Measurements from ENCODE around the gene PUDP. TPM values are rescaled to one million over a fixed set of nuclear protein-coding genes. Genes with fewer than 3 reads are reported as not detected.

PUDP gene
- total and polyA plus RNA-seq, 2 donors: 7.9 to 18.8 TPM

GRCh38 chrX:7143941-7144525 lies 3.9 kb downstream of the PUDP start:
- WGBS: 95% methylated on average over 8 of the region's 8 CpGs
- peaks cover 0 to 31% of the 10 kb centered on the region in 2 donors for H3K36me3 ChIP-seq (ENCODE audit: control insufficient read depth in 2 of 2, insufficient read depth in 2 of 2, low read length in 1 of 2)
- DNase-seq (ENCODE audit: low read depth in 6 of 9, low spot score in 9 of 9): no peak
- H3K4me3 ChIP-seq (ENCODE audit: low read length in 2 of 2): no peak overlapping the region
- peaks cover 0 to 28% of the 10 kb centered on the region in 2 donors for H3K4me1 ChIP-seq (ENCODE audit: control insufficient read depth in 2 of 2, insufficient read depth in 2 of 2, low read length in 2 of 2)
- H3K27me3 ChIP-seq (ENCODE audit: control insufficient read depth in 2 of 2, insufficient read depth in 1 of 2, low read length in 1 of 2): no peaks in the 10 kb centered on the region
- no peaks in the 10 kb centered on the region for H3K9me3 ChIP-seq (ENCODE audit: control insufficient read depth in 2 of 2, insufficient read depth in 1 of 2, low read length in 1 of 2)
- H3K27ac ChIP-seq (ENCODE audit: low read depth in 1 of 2, low read length in 1 of 2): no peak overlapping the region

DNA sequence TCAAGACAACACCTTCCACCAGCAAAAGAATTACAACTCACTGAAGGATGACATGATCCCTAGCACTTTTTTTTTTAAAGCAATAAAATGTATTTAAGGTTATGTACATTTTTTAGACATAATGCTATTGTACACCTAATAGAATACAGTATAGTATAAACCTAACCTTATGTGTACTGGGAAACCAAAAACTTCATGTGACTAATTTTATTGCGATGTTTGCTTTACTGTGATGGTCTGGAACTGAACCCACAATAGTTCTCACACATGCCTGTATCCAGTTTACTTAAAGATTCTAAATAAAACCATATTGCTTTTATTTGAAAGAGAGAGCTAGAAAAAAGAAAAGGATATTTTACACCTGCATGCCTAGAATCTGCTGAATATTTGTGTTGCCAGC lies 4.9 kb downstream of the PUDP start:
- no peak for DNase-seq (ENCODE audit: low read depth in 6 of 9, low spot score in 9 of 9)
- Histone ChIP-seq H3K4me3 (ENCODE audit: low read length in 2 of 2) (no peak overlapping the region), H3K36me3 (ENCODE audit: control insufficient read depth in 2 of 2, insufficient read depth in 2 of 2, low read length in 1 of 2) (peaks cover 0 to 31% of the 10 kb centered on the region in 2 donors), H3K27ac (ENCODE audit: low read depth in 1 of 2, low read length in 1 of 2) (no peak overlapping the region), H3K4me1 (ENCODE audit: control insufficient read depth in 2 of 2, insufficient read depth in 2 of 2, low read length in 2 of 2) (peaks cover 0 to 26% of the 10 kb centered on the region in 2 donors), H3K9me3 (ENCODE audit: control insufficient read depth in 2 of 2, insufficient read depth in 1 of 2, low read length in 1 of 2) (no peaks in the 10 kb centered on the region), H3K27me3 (ENCODE audit: control insufficient read depth in 2 of 2, insufficient read depth in 1 of 2, low read length in 1 of 2) (no peaks in the 10 kb centered on the region)
- 98% methylated on average over 1 of the region's 1 CpG for WGBS

DNA sequence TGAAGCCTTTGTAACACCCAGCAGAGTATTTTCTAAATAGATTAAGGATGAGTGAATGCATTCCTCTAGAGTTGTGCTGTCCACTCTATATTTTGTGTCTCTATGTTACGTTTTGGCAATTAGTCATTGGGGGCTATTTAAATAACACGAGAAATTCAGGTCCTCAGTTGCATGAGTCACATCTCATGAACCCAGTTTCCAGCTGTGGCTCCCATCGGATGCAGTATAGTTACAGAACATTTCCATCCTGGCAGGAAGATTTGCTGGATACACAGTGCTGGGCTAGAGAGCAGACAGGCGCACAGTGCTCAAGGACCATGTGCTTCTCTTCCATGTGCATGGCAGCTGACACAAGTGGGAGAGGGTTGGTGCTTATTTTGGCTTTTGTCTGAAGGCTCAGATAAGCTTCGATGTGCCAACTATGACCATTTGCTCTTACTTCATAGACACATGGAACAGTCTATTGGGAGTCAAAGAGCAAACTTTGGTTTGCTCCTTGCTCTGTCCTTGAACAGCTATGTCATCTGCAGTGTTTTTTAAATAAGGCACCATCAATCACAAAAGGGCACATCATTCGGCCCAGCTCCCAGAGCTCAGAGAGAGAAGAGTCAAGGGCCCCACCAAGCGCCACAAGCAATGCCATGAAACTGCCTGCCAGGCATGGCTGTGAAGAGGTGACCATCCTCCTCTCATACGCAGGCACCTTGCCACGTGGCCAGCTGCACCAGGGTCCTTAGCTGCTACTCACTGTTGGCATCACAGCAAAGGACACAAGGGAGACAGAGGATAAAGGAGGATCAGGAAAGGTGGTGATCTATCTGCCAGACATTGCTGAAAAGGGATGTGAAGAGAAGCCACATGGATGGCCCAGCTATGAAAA lies 8.5 kb downstream of the PUDP start:
- 97% methylated on average over 9 of the region's 9 CpGs for WGBS

GRCh38 chrX:7134981-7135380 lies 13.0 kb downstream of the PUDP start:
- H3K4me3 ChIP-seq (ENCODE audit: low read length in 2 of 2): no peak overlapping the region
- no peak for DNase-seq (ENCODE audit: low read depth in 6 of 9, low spot score in 9 of 9)
- 99% methylated on average over 2 of the region's 2 CpGs for WGBS

More for the DNA sequence above, 8.5 kb downstream of the PUDP start:
- H3K4me1 ChIP-seq (ENCODE audit: control insufficient read depth in 2 of 2, insufficient read depth in 2 of 2, low read length in 2 of 2): peaks cover 0 to 29% of the 10 kb centered on the region in 2 donors
- H3K27ac ChIP-seq (ENCODE audit: low read depth in 1 of 2, low read length in 1 of 2): no peak overlapping the region
- H3K27me3 ChIP-seq (ENCODE audit: control insufficient read depth in 2 of 2, insufficient read depth in 1 of 2, low read length in 1 of 2): no peaks in the 10 kb centered on the region
- H3K9me3 ChIP-seq (ENCODE audit: control insufficient read depth in 2 of 2, insufficient read depth in 1 of 2, low read length in 1 of 2): no peaks in the 10 kb centered on the region
- no peak for DNase-seq (ENCODE audit: low read depth in 6 of 9, low spot score in 9 of 9)
- peaks cover 0 to 31% of the 10 kb centered on the region in 2 donors for H3K36me3 ChIP-seq (ENCODE audit: control insufficient read depth in 2 of 2, insufficient read depth in 2 of 2, low read length in 1 of 2)
- H3K4me3 ChIP-seq (ENCODE audit: low read length in 2 of 2): no peak overlapping the region

DNA sequence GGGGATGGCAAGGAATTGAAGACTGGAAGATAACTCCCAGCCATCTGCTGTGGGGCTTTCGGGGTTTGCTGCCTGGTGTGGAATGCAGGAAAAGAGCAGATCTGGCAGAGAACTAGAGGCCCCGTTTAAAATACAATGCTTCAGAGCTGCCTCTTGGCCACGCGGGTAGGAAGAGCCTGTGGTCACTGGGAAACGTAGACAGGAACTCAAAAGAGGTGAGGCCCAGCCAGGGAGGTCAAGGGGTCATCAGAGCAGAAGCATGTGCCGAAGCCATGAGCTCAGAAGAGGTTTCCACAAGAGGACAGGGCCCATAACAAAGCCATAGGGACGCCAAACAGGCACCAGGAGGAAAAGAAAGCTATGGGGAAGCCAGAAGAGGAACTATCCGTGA lies 14.9 kb downstream of the PUDP start:
- Histone ChIP-seq H3K4me1 (ENCODE audit: control insufficient read depth in 2 of 2, insufficient read depth in 2 of 2, low read length in 2 of 2) (peaks cover 6 to 43% of the 10 kb centered on the region in 2 donors), H3K9me3 (ENCODE audit: control insufficient read depth in 2 of 2, insufficient read depth in 1 of 2, low read length in 1 of 2) (no peaks in the 10 kb centered on the region), H3K27me3 (ENCODE audit: control insufficient read depth in 2 of 2, insufficient read depth in 1 of 2, low read length in 1 of 2) (no peaks in the 10 kb centered on the region), H3K27ac (ENCODE audit: low read depth in 1 of 2, low read length in 1 of 2) (peak overlapping the region in 1 of 2 donors; percentile 80), H3K36me3 (ENCODE audit: control insufficient read depth in 2 of 2, insufficient read depth in 2 of 2, low read length in 1 of 2) (peaks cover 0 to 18% of the 10 kb centered on the region in 2 donors), H3K4me3 (ENCODE audit: low read length in 2 of 2) (no peak overlapping the region)
- 67% methylated on average over 8 of the region's 8 CpGs for WGBS
- no peak for DNase-seq (ENCODE audit: low read depth in 6 of 9, low spot score in 9 of 9)

More at GRCh38 chrX:7134981-7135380, 13.0 kb downstream of the PUDP start:
- H3K4me1 ChIP-seq (ENCODE audit: control insufficient read depth in 2 of 2, insufficient read depth in 2 of 2, low read length in 2 of 2): peaks cover 6 to 44% of the 10 kb centered on the region in 2 donors
- no peak overlapping the region for H3K27ac ChIP-seq (ENCODE audit: low read depth in 1 of 2, low read length in 1 of 2)
- H3K36me3 ChIP-seq (ENCODE audit: control insufficient read depth in 2 of 2, insufficient read depth in 2 of 2, low read length in 1 of 2): peaks cover 0 to 16% of the 10 kb centered on the region in 2 donors
- no peaks in the 10 kb centered on the region for H3K9me3 ChIP-seq (ENCODE audit: control insufficient read depth in 2 of 2, insufficient read depth in 1 of 2, low read length in 1 of 2)
- no peaks in the 10 kb centered on the region for H3K27me3 ChIP-seq (ENCODE audit: control insufficient read depth in 2 of 2, insufficient read depth in 1 of 2, low read length in 1 of 2)

GRCh38 chrX:7132335-7133049 lies 15.5 kb downstream of the PUDP start:
- DNase-seq (ENCODE audit: low read depth in 6 of 9, low spot score in 9 of 9): peak in 2 of 9 donors; percentile 44 to 75
- WGBS: 78% methylated on average over 3 of the region's 3 CpGs
- Histone ChIP-seq H3K4me1 (ENCODE audit: control insufficient read depth in 2 of 2, insufficient read depth in 2 of 2, low read length in 2 of 2) (peaks cover 6 to 38% of the 10 kb centered on the region in 2 donors), H3K4me3 (ENCODE audit: low read length in 2 of 2) (no peak overlapping the region), H3K27ac (ENCODE audit: low read depth in 1 of 2, low read length in 1 of 2) (peak overlapping the region in 1 of 2 donors; percentile 80), H3K27me3 (ENCODE audit: control insufficient read depth in 2 of 2, insufficient read depth in 1 of 2, low read length in 1 of 2) (no peaks in the 10 kb centered on the region), H3K36me3 (ENCODE audit: control insufficient read depth in 2 of 2, insufficient read depth in 2 of 2, low read length in 1 of 2) (peaks cover 0 to 18% of the 10 kb centered on the region in 2 donors), H3K9me3 (ENCODE audit: control insufficient read depth in 2 of 2, insufficient read depth in 1 of 2, low read length in 1 of 2) (no peaks in the 10 kb centered on the region)

DNA sequence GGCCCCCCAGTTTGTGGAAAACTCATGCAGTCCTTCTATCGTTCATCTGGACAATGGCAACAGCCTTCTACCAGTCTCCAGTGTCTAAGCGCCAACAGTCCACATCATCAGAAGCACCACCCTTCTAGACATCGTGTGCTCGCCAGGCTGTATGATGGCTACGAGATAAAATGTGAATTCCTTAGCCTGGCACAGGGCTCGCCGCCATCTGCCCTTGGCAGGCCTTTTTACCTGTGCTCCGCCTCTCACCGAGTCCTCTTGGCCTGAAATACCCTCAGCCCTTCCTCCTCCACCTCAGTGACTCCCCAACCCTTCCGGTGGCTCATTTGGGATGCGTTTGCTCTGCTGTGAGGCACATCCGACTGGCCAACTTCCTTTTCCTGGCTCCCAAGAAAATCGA lies 16.3 kb downstream of the PUDP start:
- DNase-seq (ENCODE audit: low read depth in 6 of 9, low spot score in 9 of 9): no peak
- Histone ChIP-seq H3K36me3 (ENCODE audit: control insufficient read depth in 2 of 2, insufficient read depth in 2 of 2, low read length in 1 of 2) (peaks cover 0 to 21% of the 10 kb centered on the region in 2 donors), H3K9me3 (ENCODE audit: control insufficient read depth in 2 of 2, insufficient read depth in 1 of 2, low read length in 1 of 2) (no peaks in the 10 kb centered on the region), H3K4me3 (ENCODE audit: low read length in 2 of 2) (no peak overlapping the region), H3K27ac (ENCODE audit: low read depth in 1 of 2, low read length in 1 of 2) (no peak overlapping the region), H3K27me3 (ENCODE audit: control insufficient read depth in 2 of 2, insufficient read depth in 1 of 2, low read length in 1 of 2) (no peaks in the 10 kb centered on the region), H3K4me1 (ENCODE audit: control insufficient read depth in 2 of 2, insufficient read depth in 2 of 2, low read length in 2 of 2) (peaks cover 6 to 35% of the 10 kb centered on the region in 2 donors)
- 90% methylated on average over 13 of the region's 13 CpGs for WGBS

GRCh38 chrX:7127056-7127455 lies 20.9 kb downstream of the PUDP start:
- WGBS: 94% methylated on average over 2 of the region's 2 CpGs
- peaks cover 0 to 29% of the 10 kb centered on the region in 2 donors for H3K36me3 ChIP-seq (ENCODE audit: control insufficient read depth in 2 of 2, insufficient read depth in 2 of 2, low read length in 1 of 2)

GRCh38 chrX:7120878-7121219 lies 27.1 kb downstream of the PUDP start:
- Histone ChIP-seq H3K36me3 (ENCODE audit: control insufficient read depth in 2 of 2, insufficient read depth in 2 of 2, low read length in 1 of 2) (peaks cover 0 to 8% of the 10 kb centered on the region in 2 donors), H3K27me3 (ENCODE audit: control insufficient read depth in 2 of 2, insufficient read depth in 1 of 2, low read length in 1 of 2) (no peaks in the 10 kb centered on the region), H3K4me3 (ENCODE audit: low read length in 2 of 2) (no peak overlapping the region), H3K9me3 (ENCODE audit: control insufficient read depth in 2 of 2, insufficient read depth in 1 of 2, low read length in 1 of 2) (peaks cover 0 to 4% of the 10 kb centered on the region in 2 donors), H3K27ac (ENCODE audit: low read depth in 1 of 2, low read length in 1 of 2) (no peak overlapping the region), H3K4me1 (ENCODE audit: control insufficient read depth in 2 of 2, insufficient read depth in 2 of 2, low read length in 2 of 2) (peaks cover 0 to 22% of the 10 kb centered on the region in 2 donors)
- WGBS: 75% methylated on average over 2 of the region's 2 CpGs
- no peak for DNase-seq (ENCODE audit: low read depth in 6 of 9, low spot score in 9 of 9)

More at GRCh38 chrX:7127056-7127455, 20.9 kb downstream of the PUDP start:
- H3K27ac ChIP-seq (ENCODE audit: low read depth in 1 of 2, low read length in 1 of 2): no peak overlapping the region
- DNase-seq (ENCODE audit: low read depth in 6 of 9, low spot score in 9 of 9): no peak
- H3K4me1 ChIP-seq (ENCODE audit: control insufficient read depth in 2 of 2, insufficient read depth in 2 of 2, low read length in 2 of 2): peaks cover 0 to 5% of the 10 kb centered on the region in 2 donors
- no peak overlapping the region for H3K4me3 ChIP-seq (ENCODE audit: low read length in 2 of 2)
- no peaks in the 10 kb centered on the region for H3K9me3 ChIP-seq (ENCODE audit: control insufficient read depth in 2 of 2, insufficient read depth in 1 of 2, low read length in 1 of 2)
- no peaks in the 10 kb centered on the region for H3K27me3 ChIP-seq (ENCODE audit: control insufficient read depth in 2 of 2, insufficient read depth in 1 of 2, low read length in 1 of 2)

Measured in thymus (tissue), 11 donors.